Measurements from ENCODE around the gene SSX7.
"Not testable (repeated sequence)": the region's sequence is repeated elsewhere in the genome, so short reads cannot be mapped to it uniquely, and the experiment has no call there.

GRCh38 chrX:52603151-52603550, 51.5 kb downstream of the SSX7 start:
- TF ChIP-seq, protein P1, sequence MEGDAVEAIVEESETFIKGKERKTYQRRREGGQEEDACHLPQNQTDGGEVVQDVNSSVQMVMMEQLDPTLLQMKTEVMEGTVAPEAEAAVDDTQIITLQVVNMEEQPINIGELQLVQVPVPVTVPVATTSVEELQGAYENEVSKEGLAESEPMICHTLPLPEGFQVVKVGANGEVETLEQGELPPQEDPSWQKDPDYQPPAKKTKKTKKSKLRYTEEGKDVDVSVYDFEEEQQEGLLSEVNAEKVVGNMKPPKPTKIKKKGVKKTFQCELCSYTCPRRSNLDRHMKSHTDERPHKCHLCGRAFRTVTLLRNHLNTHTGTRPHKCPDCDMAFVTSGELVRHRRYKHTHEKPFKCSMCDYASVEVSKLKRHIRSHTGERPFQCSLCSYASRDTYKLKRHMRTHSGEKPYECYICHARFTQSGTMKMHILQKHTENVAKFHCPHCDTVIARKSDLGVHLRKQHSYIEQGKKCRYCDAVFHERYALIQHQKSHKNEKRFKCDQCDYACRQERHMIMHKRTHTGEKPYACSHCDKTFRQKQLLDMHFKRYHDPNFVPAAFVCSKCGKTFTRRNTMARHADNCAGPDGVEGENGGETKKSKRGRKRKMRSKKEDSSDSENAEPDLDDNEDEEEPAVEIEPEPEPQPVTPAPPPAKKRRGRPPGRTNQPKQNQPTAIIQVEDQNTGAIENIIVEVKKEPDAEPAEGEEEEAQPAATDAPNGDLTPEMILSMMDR (IDR thresholded peaks at IDR 0.05): not testable (repeated sequence)
- not testable (repeated sequence) for TF ChIP-seq ZFX (IDR thresholded peaks at IDR 0.05; ENCODE audit: borderline replicate concordance)
